Activated CD8-positive, alpha-beta T cell treated with anti-CD3 and anti-CD28 coated beads, Interleukin-2, amount 10 ng/mL, durations not matched to agents 7 days and 5 days (primary cell): ENCODE measurements around the gene PGRMC1. TPM values are rescaled to one million over a fixed set of nuclear protein-coding genes. Genes with fewer than 3 reads are reported as not detected.
"Not testable (repeated sequence)": the region's sequence is repeated elsewhere in the genome, so short reads cannot be mapped to it uniquely, and the experiment has no call there.

Source experiments
- ATAC-seq: fragments of 150-1000 bp; cut with Tn5 transposase; one replicate; pipeline ENCODE4 v1.10.0; 2021; ENCODE audit warnings: moderate library complexity
- CTCF ChIA-PET: fragments of 350-600 bp; sonication (Branson Sonifier 250); formaldehyde crosslinking; loops from one replicate; lab custom pipeline; 2021; ENCODE audit warnings: antibody characterized with exemption; lab: Charles Lee
- POLR2A ChIA-PET: fragments of 350-600 bp; sonication (Branson Sonifier 250); formaldehyde crosslinking; loops from one replicate; lab custom pipeline; 2021; ENCODE audit warnings: antibody characterized with exemption; lab: Charles Lee
- DNase-seq: peaks from one replicate; pipeline ENCODE4 v3.0.0-alpha.2; 2020
- H3K27ac Mint-ChIP-seq: one replicate; pipeline ENCODE4 v1.8.0; 2021; ENCODE audit warnings: mild to moderate bottlenecking, mixed read lengths
- H3K27me3 Mint-ChIP-seq: one replicate; pipeline ENCODE4 v1.8.0; 2021; ENCODE audit warnings: low read depth, mixed read lengths
- H3K36me3 Mint-ChIP-seq: one replicate; pipeline ENCODE4 v1.8.0; 2021; ENCODE audit warnings: low read depth, mixed read lengths
- H3K4me1 Mint-ChIP-seq: one replicate; pipeline ENCODE4 v1.8.0; 2021; ENCODE audit warnings: low read depth, mixed read lengths
- H3K4me3 Mint-ChIP-seq: one replicate; pipeline ENCODE4 v1.8.0; 2021; ENCODE audit warnings: mild to moderate bottlenecking, mixed read lengths
- H3K9me3 Mint-ChIP-seq: one replicate; pipeline ENCODE4 v1.8.0; 2022; ENCODE audit warnings: mixed read lengths; ENCODE audit not compliant: insufficient read depth
- total RNA-seq, 2 experiments: library from RNA; stranded (reverse); gene quantifications; one replicate each; pipeline ENCODE4 v1.2.3, GENCODE V29; 2021

PGRMC1 gene
- total RNA-seq, 2 experiments from 2014 or later = 28.7 to 30.3 TPM

DNA sequence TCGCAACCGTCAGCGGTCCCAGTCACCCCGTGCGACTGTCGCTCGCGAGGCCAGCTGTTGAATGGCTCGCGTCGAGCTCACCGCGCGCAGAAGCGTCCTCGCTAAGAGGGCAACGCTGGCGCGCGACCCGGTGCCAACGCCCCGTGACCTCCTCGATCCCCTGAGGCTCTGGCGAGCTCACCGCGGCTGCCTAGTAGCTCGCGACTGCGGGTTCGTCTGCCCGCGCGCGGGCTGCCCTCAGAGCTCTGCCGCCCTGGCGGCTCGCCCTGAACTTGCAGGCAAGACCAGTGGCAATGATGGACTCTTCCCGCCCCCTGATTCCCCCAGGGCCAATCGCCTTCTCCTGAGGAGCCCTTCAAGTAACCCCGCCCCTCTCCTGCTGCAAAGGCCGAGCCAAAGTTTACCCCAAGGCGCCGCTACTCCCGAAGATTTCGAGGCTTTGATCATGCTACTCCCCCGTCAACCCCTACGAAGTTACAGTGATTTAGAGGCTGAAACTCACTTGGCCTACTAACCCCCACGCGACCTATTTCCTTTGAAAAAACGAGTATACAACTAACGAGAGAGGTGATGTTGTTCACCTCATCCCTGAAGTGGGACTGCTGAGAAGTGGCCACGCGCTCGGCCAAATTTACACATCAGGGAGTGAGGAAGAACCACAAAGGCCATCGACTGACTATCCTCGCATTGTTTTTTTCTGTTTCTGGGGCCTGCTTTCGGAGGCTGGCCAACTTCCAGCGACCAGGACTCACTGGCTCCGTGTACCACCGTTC is 37.5 kb downstream of the PGRMC1 start:
- ChIA-PET CTCF (interaction anchor here (0.9 kb wide), 1 partner anchor 155 kb away, joined by 3 read pairs; no protein-coding TSS in a partner anchor), POLR2A (interaction anchor here (0.6 kb wide), 1 partner anchor 781 kb away, joined by 3 read pairs; no protein-coding TSS in a partner anchor)
- Mint-ChIP-seq H3K27me3 (peaks cover 16% of the 10 kb centered on the region), H3K9me3 (no peaks in the 10 kb centered on the region), H3K4me3 (peak overlapping the region; percentile 42), H3K4me1 (peaks cover 11% of the 10 kb centered on the region), H3K36me3 (no peaks in the 10 kb centered on the region), H3K27ac (no peak overlapping the region)
- DNase-seq (peak; percentile 50), ATAC-seq (peak; percentile 98)

DNA sequence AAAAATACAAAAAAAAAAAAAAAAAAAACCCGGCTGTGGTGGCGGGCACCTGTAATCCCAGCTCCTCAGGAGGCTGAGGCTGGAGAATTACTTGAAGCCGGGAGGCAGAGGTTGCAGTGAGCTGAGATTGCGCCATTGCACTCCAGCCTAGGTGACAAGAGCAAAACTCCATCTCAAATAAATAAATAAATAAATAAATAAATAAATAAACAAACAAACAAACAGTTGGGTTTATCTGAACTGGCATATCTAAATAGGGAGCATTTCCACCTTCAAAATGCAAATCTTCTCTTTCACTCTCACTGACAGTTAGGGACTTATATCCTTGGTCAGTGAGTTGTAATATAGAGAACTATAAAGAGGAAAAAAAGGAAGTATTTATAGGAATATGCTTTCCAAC is 46.3 kb downstream of the PGRMC1 start:
- H3K27me3 Mint-ChIP-seq, ATAC-seq, H3K27ac Mint-ChIP-seq, DNase-seq, H3K4me3 Mint-ChIP-seq, H3K9me3 Mint-ChIP-seq, POLR2A ChIA-PET, H3K36me3 Mint-ChIP-seq, CTCF ChIA-PET, H3K4me1 Mint-ChIP-seq: not testable (repeated sequence)

DNA sequence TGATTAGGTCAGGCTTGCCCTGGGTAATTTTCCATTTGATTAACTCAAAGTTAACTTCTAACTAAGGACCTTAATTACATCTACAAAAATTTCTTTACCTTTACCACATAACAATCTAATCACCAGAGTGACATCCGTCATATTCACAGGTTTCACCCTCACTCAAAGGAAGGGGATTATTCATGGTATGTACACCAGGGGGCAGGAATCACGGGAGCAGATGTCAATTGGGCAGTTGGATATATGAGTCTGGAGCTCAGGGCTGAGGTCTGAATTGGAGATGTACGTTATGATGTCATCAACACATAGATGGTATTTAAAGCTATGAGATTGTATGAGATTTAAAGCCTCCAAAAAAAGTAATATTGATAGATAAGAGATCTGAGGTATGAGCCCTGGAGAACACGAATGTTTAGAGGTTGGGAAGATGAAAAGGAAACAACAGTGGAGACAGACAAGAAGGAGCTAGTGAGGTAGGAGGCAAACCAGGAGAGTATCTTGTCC is 52.9 kb downstream of the PGRMC1 start:
- Mint-ChIP-seq H3K27me3 (peaks cover 5% of the 10 kb centered on the region), H3K27ac (no peak overlapping the region), H3K4me3 (no peak overlapping the region), H3K9me3 (no peaks in the 10 kb centered on the region), H3K36me3 (no peaks in the 10 kb centered on the region), H3K4me1 (no peaks in the 10 kb centered on the region)
- no peak for ATAC-seq
- no peak for DNase-seq
- POLR2A ChIA-PET = no interaction called here
- CTCF ChIA-PET = interaction anchor here (1.1 kb wide), 1 partner anchor 8 kb away, joined by 3 read pairs; no protein-coding TSS in a partner anchor

DNA sequence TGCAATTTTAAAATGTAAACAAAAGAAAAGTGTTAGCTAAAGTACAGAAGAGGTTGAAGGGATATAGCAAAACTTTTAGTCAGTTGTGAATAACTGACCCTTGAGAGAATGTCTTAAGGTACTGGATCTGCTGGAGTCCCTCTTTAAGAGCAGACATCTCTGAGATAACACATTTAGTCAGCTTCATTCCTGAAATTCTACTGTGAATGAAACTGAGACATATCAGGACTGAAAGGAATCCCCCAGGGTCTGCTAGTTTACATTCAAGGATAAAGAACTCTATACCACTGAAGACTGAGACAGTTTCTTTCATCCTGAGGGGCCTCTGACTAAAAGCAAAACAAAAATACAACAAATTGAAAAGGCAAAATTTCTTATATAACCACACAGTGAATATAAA is 54.4 kb downstream of the PGRMC1 start:
- POLR2A ChIA-PET = no interaction called here
- peaks cover 3% of the 10 kb centered on the region for H3K27me3 Mint-ChIP-seq
- ATAC-seq (no peak), DNase-seq (no peak)
- no peaks in the 10 kb centered on the region for H3K9me3 Mint-ChIP-seq
- H3K4me1 Mint-ChIP-seq = no peaks in the 10 kb centered on the region
- no peaks in the 10 kb centered on the region for H3K36me3 Mint-ChIP-seq
- no peak overlapping the region for H3K4me3 Mint-ChIP-seq
- CTCF ChIA-PET = interaction anchor here (1.1 kb wide), 1 partner anchor 128 kb away, joined by 3 read pairs; no protein-coding TSS in a partner anchor
- H3K27ac Mint-ChIP-seq = no peak overlapping the region

DNA sequence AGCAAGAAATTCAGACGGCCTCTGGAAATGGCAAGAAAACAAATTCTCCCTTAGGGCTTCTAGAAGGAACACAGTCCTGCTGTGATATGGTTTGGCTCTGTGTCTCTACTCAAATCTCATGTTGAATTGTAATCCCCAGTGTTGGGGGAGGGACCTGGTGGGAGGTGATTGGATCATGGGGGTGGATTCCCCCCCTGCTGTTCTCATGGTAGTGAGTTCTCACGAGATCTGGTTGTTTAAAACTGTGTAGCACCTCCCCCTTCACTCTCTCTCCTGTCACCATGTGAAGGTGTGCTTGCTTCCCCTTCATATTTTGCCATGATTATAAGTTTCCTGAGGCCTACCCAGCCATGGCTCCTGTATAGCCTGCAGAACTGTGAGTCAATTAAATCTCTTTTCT is 55.2 kb downstream of the PGRMC1 start:
- DNase-seq, H3K27me3 Mint-ChIP-seq, H3K36me3 Mint-ChIP-seq, CTCF ChIA-PET, POLR2A ChIA-PET, ATAC-seq, H3K27ac Mint-ChIP-seq, H3K4me3 Mint-ChIP-seq, H3K4me1 Mint-ChIP-seq, H3K9me3 Mint-ChIP-seq: not testable (repeated sequence)

DNA sequence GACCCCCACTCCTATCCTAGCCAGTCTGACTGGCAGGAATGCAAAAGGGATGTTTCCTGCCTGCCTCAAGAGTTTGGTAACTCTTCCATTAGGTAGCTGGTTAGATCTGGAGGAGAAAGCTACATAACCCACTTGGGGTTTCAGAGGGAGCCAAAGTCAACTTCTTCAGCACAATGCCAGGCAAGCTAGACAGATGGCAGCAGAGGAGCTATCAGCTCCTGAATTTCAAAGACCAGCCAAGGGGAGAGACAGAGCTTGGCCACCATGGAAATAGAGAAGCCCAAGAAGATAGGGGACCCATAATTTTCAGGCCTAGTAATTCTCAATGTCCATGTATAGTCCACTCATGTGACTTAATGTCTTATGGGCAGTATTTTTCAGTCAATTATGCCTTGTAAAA is 56.4 kb downstream of the PGRMC1 start:
- POLR2A ChIA-PET = no interaction called here
- Mint-ChIP-seq H3K9me3 (no peaks in the 10 kb centered on the region), H3K36me3 (no peaks in the 10 kb centered on the region), H3K4me1 (no peaks in the 10 kb centered on the region), H3K27ac (no peak overlapping the region), H3K27me3 (peaks cover 7% of the 10 kb centered on the region), H3K4me3 (no peak overlapping the region)
- DNase-seq = no peak
- ATAC-seq = no peak
- CTCF ChIA-PET = interaction anchor here (0.6 kb wide), 2 partner anchors 15 to 288 kb away, joined by 3 read pairs; no protein-coding TSS in a partner anchor

Other genes starting within 250 kb of the PGRMC1 start
- not detected for gene CT47C1, start 163.3 kb upstream of the PGRMC1 start, total RNA-seq
- gene KIAA1210, start 108.5 kb upstream of the PGRMC1 start, total RNA-seq = not detected
- 1 to 10 TPM; 6.5 to 7.8 TPM for gene SLC25A43, start 163.1 kb downstream of the PGRMC1 start, total RNA-seq
- gene SLC25A5, start 232.2 kb downstream of the PGRMC1 start, total RNA-seq = 100 to 1,000 TPM; 557 to 572 TPM